HG02571 (cell line): ENCODE results near the gene MIGA2.

ENCODE experiments used
- ATAC-seq: cut with Tn5 transposase; IDR thresholded peaks from one replicate; pipeline ENCODE4 v1.9.1; 2021; ENCODE audit warnings: mild to moderate bottlenecking, moderate library complexity; ENCODE audit not compliant: unreplicated experiment

The MIGA2 gene

DNA sequence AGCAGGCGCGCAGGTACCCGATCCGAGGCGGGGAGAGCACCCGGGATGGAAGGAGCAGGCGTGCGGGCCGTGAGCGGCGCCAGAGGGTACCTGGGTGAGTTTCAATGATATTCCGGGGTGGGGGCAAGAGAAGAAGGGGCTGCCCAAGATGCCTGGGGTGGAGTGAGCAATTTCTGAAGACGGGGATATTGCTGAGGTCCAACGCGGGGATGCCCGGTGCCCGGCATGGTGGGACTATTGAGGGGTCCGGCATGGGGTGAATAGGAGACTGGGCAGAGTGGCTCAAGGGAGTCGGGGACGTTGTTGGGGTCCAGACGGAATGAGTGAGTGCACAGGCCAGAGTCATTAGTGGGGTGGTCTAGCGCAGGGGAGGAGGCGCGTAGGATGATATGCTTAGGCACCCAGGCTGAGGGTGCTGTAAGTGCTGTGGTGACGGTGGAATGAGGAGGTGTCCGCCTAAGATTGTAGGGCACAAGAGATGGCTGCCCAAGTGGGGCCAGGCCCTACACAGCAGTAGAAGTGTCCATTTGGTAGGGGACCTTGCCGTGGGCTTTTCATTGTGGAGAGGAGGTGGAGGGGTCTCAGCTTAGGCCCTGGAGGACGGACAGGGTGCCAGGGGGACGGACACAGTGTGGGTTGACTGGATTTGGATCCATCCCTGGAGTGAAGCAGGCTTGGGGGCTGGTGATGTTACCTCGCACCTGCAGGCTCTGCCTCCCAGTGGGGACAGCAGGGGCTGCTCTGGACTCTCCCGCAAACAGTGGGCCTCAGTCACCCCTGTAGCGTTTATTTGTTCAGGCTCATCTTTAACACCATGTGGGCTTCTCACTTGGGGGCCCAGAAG, 719 bp downstream of the MIGA2 start:
- no peak for ATAC-seq

DNA sequence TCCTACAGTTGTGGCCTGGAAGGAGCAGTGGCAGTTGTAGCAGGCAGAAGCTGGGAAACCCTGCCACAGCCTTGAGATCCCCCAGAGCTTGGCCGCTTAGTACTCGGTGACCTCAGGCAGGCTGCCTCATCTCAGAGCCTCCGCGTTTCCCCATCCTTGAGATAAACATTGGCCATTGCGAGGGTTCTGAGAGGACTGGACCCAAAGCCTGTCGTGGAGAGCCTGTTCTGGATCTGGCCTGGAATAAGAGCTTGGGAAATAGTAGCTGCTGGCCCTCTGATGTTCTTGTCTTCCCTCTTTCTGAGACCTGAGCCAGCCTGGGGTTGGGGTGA, 1.3 kb downstream of the MIGA2 start:
- no peak for ATAC-seq

DNA sequence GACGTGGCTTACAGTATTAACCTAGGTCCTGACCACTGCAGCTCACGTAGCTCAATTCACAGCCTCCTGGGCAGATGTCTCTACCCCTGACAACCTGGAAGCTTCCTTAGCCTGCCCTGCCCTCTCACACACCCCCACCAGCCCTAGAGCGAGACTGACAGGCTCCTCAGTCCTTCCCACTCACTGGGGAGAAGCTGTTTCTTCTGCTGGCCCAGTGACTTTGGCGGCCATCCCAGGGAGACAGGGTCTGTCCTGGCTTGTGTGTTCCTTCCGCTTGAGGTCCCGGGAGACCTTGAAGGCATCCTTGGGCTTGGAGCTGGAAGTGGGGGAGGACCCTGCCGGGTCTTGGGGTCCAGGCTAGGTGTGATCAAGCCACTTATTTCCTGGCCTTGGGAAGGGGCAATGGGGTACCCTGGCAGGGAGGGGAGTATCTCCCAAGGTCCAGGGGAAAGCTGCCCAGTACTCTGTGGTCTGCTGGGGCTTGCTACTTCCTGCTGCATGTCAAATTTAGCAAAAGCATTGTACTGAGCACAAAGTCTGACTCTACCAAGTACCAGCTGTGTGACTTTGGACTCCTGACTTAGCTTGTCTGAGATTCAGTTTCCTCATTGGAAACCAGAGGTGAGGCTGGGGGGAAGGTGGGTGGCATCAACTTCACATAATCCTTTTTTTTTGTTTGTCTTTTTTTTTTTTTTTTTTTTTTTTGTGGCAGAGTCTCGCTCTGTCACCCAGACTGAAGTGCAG, 1.9 kb downstream of the MIGA2 start:
- ATAC-seq = no peak

DNA sequence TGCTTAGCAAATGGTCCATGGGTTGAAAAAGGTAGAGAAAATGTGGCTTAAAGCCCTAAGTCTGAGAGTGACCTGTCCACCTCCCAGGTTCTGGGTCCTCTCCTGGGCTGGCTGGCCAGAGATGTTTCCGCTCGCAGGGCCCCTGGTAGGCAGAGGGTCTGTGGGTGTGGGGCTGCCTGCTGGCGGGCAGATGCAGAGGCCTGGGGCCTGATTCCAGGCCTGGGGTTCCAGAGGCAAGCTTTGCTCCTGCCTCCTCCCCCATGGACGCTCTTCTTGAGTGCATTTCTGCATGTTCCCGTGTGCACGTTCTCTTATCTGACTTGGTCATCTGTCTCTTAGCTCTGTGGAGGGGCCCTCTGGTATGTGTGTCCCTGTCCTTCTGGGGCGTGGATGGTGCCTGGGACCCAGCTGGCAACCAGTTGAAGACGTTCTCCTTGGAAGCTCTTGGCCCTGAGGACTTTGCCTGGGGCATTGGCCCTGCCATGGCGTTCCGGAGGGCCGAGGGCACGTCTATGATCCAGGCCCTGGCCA, 3.8 kb downstream of the MIGA2 start:
- no peak for ATAC-seq

DNA sequence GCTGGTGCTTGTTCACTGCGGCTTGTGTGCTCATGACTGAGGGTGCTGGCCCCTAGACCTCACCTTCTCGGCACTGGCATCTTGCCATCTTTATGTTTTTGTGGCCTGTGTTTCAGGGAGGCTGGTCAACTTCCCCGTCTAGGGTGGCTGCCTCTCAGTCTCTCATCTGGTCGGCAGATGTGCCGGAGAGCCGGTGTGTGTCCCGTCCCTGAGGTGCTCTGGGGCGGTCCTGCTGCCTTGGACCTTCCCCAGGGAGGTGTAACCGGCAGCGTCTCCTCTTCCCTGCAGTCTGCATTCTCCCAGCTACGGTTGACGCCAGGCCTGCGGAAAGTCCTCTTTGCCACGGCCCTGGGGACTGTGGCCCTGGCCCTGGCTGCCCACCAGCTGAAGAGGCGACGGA, 5.6 kb downstream of the MIGA2 start:
- ATAC-seq = no peak

DNA sequence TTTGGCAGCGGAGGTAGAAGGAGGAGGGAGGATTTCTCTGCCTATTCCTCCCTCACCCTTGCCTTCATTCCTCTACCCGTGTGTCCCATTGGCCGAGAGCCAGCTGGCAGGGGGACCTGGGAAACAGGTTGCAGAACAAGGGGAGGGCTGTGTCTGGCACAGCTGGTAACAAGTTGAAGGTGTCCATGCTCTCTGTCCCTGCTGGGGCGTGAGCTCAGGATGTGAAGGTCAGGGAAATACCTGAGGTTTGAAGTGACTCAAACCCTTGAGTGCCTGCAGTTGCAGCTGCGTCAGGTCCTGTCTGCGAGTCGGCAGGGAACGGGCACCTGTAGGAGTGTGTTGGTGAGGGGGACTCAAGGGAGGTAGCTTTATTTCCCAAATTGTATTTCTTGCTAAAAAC, 16.2 kb downstream of the MIGA2 start:
- ATAC-seq = no peak

DNA sequence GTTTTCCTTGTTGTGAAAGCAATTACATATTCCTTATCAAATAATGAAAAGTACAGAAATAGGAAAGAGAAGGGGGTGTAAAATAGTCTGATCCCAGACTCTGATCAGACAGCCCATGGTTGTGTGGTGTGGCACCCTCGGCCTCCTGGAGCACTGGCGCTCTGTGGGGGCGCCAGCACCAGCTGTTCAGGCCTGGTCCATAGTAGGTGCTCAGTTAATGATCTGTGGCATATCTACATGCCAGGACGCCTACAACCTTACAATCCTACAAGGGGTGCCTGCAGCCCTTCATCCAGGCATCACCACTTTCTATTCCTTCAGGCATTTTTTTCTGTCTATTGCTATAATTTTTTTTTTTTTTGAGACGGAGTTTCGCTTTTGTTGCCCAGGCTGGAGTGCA, 16.6 kb downstream of the MIGA2 start:
- ATAC-seq = no peak

DNA sequence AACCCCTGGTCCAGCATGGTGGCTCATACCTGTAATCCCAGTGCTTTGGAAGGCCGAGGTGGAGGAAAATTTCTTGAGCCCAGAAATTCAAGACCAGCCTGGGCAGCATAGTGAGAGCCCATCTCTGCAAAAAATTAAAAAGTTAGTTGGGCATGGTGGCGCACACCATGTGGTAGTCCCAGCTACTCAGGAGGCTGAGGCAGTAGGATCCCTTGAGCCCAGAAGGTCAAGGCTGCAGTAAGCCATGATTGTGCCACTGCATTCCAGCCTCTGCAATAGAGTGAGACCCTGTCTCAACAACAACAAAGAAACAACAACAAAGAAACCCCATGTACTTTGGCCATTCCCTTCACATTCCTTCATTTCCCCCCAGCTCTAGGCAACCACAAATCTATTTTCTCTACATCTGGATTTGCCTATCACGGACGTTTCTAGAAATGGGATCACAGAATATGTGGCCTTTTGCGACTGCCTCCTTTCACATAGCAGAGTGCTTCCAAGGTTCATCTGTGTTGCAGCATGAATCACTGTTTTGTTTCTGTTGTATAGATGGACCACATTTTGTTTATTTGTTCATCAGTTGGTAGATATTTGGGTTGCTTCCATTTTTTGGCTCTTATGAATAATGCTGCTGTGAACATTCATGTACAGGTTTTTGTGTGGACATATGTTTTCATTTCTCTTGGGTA, 17.9 kb downstream of the MIGA2 start:
- no peak for ATAC-seq

DNA sequence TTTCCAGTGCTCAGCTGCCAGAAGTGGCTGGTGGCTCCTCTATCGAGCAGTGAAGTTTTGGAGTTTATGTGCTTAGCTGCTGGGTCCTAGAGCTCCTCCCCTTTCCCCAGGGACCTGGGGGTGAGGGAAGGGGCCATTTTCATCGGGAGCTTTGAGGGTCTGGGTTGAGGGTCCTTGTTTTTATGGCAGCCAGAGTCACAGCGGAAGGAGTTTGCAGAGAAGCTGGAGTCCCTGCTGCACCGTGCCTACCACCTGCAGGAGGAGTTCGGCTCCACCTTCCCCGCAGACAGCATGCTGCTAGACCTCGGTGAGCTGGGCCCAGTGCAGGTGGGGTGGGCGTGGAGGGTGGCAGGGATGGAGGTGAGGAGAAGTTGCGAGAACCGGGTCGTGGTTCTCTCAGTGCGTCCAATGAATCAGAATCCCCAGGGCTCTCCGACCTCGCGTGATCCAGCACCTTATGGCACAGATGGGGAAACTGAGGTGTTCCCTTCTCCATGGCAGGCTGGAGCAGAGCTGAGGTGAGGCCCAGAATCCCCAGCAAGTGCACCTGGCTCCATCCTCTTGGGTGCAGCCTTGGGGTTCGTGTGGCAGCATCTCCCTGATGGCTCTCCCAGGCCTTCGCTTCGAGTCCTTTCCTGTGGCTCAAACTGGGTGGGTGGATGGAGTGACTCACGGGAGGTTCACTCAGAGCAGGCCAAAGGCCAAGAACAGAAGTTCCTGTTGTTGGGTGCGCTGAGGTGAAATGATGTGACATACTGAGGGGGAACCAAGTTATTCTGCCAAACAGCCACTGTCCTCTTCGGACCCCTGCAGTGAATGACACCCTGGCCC, 22.8 kb downstream of the MIGA2 start:
- no peak for ATAC-seq

DNA sequence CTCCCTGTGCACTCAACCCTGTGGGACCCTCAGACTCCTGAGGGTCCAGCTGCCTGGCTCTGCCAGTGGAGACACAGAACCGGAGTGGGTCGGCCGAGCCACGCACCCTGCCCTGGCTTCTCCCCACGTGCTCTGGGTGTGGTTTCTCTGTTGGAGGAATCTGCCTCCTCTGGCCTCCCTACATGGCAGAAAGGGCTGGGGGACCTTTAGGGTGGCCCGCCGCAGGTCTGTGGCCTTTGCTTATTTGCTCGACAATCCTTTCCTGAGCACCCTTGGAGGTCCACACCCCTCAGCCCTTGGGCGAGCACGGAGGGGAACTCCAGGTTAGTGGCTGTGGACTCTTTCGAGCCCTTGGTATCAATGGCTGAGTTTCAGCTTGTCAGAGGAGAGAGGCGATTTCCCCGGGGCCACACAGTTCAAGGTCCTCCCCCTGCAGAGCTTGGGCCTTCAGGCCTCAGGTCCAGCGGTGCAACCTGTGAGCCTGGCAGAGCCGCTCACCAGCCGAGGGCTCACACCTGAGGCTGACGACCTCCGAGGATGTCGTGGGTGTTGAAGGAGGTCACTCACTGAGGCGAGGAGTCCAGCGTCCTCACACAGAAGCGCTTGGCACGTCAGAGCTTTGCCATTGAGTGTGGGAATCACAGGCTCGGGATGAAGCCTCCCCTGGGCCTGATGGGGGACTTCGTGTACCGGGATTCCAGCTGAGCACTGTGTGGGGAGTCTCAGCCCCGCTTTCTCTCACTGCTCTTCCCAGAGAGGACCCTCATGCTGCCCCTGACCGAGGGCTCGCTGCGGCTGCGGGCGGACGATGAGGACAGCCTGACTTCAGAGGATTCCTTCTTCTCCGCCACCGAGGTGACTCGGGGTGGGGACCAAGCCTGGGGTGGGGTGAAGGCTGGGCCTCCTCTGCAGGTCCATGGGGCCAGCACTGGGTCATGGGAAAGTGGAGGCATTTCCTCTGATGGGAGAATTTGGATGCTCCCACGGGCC, 23.7 kb downstream of the MIGA2 start:
- no peak for ATAC-seq

DNA sequence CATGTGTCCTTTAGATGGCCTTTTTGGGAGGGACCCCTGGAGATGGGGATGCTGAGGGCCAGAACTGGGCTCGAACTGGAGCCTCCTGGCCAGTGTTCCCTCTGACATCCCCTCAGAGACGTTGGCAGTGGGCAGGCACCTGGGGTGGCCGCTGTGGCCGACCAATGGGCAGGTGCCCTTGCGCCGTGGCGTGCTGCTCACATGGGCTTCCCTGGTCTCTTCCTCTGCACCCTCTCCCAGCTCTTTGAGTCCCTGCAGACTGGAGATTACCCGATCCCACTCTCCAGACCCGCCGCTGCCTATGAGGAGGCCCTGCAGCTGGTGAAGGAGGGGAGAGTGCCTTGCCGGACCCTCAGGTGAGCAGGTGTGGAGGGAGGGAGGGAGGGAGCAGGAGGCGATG, 24.6 kb downstream of the MIGA2 start:
- no peak for ATAC-seq

DNA sequence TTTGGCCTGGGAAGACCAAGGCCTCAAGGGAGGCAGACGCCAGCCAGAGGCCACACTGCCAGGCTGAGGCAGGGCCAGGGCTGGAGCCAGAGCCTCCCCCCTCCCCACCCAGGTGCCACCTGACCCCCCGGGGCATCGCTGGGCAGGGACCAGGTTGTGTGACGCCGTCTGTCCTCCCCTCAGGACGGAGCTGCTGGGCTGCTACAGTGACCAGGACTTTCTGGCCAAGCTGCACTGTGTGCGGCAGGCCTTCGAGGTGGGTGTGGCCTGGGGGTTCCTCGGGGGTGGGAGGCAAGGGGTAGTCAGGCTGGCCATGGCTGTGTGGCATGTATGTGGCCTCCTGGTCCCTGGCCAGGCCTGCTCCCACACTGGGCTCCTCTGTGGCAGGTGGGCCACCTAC, 26.6 kb downstream of the MIGA2 start:
- no peak for ATAC-seq

DNA sequence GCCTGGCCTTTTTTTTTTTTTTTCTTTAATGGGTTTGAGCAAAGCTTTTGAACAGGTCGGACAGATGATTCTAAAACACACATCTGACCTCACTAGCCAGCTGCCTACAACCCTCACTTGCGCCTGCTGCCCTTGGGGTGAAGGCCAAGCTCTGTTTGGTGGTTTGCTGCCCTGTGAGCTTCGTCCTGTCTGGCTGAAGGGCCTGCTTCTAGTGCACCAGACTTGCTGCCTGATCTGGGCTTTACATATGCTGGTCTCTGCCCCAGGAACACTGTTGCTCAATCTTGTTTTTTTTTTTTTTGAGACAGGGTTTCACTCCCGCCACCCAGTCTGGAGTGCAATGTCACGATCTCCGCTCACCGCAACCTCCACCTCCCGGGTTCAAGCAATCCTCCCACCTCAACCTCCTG, 28.1 kb downstream of the MIGA2 start:
- ATAC-seq = no peak

DNA sequence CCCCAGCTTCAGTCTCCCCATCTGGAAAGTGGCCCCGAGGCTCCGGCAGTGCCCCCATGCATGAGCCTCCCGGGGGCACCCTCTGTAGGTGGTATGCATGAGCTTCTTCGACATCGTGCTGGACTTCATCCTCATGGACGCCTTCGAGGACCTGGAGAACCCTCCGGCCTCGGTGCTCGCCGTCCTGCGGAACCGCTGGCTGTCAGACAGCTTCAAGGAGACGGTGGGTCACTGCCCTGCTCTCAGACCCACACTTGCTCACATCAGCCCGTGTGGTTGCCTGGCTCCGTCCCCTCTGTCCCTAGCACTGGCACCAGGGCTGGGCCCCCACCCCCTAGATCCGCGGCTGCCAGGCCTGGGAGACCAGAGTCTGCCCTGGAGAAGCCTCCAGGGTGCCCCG, 31.7 kb downstream of the MIGA2 start:
- no peak for ATAC-seq

DNA sequence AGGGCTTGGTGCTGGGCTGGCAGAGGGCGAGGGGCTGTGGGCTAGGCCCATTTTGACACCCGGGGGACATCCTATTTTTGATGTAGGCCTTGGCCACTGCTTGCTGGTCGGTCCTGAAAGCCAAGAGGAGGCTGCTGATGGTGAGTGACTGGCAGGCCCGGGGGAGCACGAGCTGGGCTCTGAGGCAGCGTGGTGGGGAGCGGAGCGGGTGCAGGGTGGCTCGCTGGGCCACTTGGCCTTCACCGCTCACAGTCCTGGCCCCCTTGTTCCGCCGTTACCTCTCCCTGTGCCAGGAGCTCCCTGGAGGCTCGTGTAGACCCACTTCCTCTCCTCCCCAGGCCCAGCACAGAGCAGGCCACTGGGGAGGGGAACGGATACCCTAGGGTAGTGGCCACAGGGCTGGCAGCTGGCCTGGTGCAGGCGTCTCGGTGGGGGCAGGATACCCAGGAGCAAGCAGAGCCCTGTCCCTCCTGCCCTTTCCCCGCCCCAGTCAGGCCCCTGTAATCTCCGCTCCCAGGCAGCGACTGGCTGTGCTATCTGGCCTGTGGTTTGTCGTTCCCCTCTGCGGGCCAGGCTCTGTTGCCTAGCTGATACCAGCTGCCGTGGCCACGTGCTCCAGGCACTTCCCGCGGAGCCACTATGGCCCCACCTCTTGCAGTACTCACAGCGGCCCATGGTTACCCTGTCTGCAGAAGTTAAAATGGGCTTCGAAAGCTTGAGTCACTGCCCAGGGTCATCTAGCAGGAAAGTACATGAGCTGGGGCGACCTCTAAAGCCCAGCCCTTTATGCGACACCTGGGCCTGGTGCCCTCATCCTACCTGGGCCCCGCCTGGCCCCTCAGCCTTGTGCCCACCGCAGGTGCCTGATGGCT, 32.8 kb downstream of the MIGA2 start:
- ATAC-seq = no peak

DNA sequence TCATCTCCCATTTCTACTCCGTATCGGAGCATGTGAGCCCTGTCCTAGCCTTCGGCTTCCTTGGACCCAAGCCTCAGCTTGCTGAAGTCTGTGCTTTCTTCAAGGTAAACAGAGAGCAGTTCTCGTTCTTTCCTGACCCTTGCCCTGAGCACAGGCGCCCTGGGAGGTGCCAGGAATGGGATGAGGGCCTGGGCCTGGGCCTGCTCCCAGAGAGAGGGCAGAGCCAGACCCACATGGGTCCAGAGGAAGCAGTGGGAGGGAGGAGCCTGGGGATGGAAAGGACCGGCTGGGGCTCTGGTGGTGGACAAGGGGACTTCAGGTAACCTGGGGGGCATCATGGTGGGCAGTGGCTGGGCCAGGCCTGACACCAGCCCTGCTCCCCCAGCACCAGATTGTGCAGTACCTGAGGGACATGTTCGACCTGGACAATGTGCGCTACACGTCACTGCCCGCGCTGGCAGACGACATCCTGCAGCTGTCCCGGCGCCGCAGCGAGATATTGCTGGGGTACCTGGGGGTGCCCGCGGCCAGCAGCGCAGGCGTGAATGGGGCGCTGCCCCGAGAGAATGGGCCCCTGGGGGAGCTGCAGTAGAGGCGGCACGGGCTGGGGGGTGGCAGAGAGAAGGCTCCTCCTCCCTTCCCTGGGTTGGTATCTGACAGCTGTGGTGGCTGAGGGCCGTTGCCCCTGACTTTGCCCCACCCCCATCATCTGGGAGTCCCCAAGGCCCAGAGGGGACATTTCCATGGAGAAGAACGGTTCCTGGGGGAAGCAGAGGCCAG, 33.6 kb downstream of the MIGA2 start:
- ATAC-seq = no peak

DNA sequence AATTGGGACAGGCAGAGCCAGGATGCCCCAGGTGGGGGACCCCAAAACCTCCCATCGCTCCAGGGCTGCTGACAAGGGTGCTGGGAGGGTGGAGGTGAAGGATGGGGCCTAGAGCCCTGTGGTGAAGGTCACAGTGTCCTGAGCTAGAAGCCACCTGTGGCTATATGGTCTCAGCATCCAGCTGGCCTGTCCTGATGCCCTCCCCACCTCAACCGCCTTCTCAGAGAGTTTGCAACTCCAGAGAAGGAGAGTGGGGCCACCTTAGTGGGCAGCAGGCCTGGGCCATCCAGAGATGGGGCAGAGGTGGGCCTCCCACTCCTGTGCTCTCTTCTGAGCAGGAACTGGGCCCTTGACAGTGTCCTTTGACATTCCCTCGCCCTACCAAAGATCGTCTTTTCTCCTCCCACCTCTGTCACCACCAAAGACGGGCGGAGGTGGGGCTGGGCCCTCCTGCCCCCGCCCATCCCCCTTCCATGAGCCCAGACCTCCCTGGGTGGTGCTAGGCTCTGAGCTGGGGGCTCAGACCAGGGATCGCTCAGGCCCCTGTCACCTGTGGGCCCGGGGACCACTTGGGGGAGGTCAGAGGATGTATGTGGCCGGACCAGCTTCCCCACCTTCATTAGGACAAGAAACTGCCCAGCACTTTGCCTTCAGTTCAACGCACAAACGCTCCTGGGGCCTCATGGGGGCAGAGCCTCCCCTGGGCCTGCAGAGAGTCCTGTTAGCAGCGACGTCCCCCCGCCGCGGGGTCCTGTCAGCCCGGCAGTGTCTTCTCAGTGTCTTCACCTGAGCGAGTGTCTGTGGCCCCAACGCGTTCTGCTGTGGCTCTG, 34.5 kb downstream of the MIGA2 start:
- ATAC-seq = no peak
